Fibroblast of lung (primary cell): ENCODE data around the gene SRGAP1. TPM values are rescaled to one million over a fixed set of nuclear protein-coding genes. Genes with fewer than 3 reads are reported as not detected.

Source experiments
- DNase-seq, 2 donors: peaks; one replicate each; pipeline versions ENCODE4 v3.0.0 to v3.0.0-alpha.2; 2010; ENCODE audit warnings: low read depth in 2 of 2
- H2AFZ ChIP-seq: 2 replicates; pipeline ENCODE4 v1.5.1; 2012; ENCODE audit warnings: low read length, control low read depth, inconsistent platforms
- H3K27ac ChIP-seq: 2 replicates; pipeline ENCODE4 v1.5.1; 2011; ENCODE audit warnings: low read length, control low read depth; ENCODE audit not compliant: insufficient read depth
- H3K27me3 ChIP-seq: 2 replicates; pipeline ENCODE4 v1.5.1; 2011; ENCODE audit warnings: mild to moderate bottlenecking, low read length; ENCODE audit not compliant: control insufficient read depth, insufficient read depth
- H3K36me3 ChIP-seq: 2 replicates; pipeline ENCODE4 v1.5.1; 2011; ENCODE audit warnings: low read length; ENCODE audit not compliant: control insufficient read depth, insufficient read depth
- H3K4me1 ChIP-seq: 2 replicates; pipeline ENCODE4 v1.5.1; 2011; ENCODE audit warnings: low read length; ENCODE audit not compliant: control insufficient read depth, insufficient read depth; ENCODE audit errors: extremely low read depth
- H3K4me2 ChIP-seq: 2 replicates; pipeline ENCODE4 v1.5.1; 2011; ENCODE audit warnings: low read length, control low read depth; ENCODE audit not compliant: insufficient read depth; ENCODE audit errors: extremely low read depth
- H3K4me3 ChIP-seq, 4 experiments: fragments of 200-600 bp in 1 of 4; sonication (generic) in 1 of 4; replicated peaks in 1 of 4; 2 replicates each; pipeline ENCODE4 v1.5.1; 2011 to 2016; ENCODE audit warnings: low read length in 4 of 4, low read depth in 3 of 4, mild to moderate bottlenecking in 3 of 4, control low read depth in 2 of 4, inconsistent platforms in 1 of 4, mixed read lengths in 1 of 4; ENCODE audit not compliant: insufficient read depth in 1 of 4; ENCODE audit errors: control extremely low read depth in 1 of 4
- H3K79me2 ChIP-seq: 2 replicates; pipeline ENCODE4 v1.5.1; 2012; ENCODE audit warnings: mild to moderate bottlenecking, low read length, inconsistent platforms; ENCODE audit not compliant: control insufficient read depth, insufficient read depth
- H3K9ac ChIP-seq: 2 replicates; pipeline ENCODE4 v1.5.1; 2011; ENCODE audit warnings: mild to moderate bottlenecking, low read length, control low read depth; ENCODE audit not compliant: insufficient read depth
- H3K9me3 ChIP-seq: 2 replicates; pipeline ENCODE4 v1.5.1; 2012; ENCODE audit warnings: low read depth, low read length; ENCODE audit not compliant: control insufficient read depth, insufficient read depth
- H4K20me1 ChIP-seq: 2 replicates; pipeline ENCODE4 v1.5.1; 2011; ENCODE audit warnings: low read length; ENCODE audit not compliant: control insufficient read depth, insufficient read depth; ENCODE audit errors: extremely low read depth
- CTCF ChIP-seq, 2 donors: IDR thresholded peaks in 1 of 2; conservative IDR thresholded peaks in 1 of 2; 1 replicate in 1 of 2; 2 replicates in 1 of 2; pipeline ENCODE4 v1.5.1; 2011 to 2012; ENCODE audit warnings: low read length in 2 of 2, control low read depth in 1 of 2, inconsistent platforms in 1 of 2, low read depth in 1 of 2, mild to moderate bottlenecking in 1 of 2
- EZH2 ChIP-seq: IDR thresholded peaks from 2 replicates; pipeline ENCODE4 v1.5.1; 2012; ENCODE audit warnings: low read length, control low read depth, mild to moderate bottlenecking; ENCODE audit errors: missing control alignments
- polyA plus RNA-seq, 2 donors: library from polyadenylated mRNA; depleted of rRNA in 1 of 2; stranded (reverse) in 1 of 2; unstranded in 1 of 2; fragments of >200 nt; gene quantifications; 2 replicates each; pipeline ENCODE4 v1.2.1, GENCODE V29; 2011 to 2012; ENCODE audit warnings: missing spikeins in 1 of 2
- total RNA-seq: library from RNA; depleted of rRNA; stranded (reverse); fragments of >200 nt; gene quantifications from 2 replicates; pipeline ENCODE4 v1.2.1, GENCODE V29; 2014

SRGAP1 gene
- total and polyA plus RNA-seq, 2 donors (not counting 1 experiment from before 2014, with no cell fraction given) = 18.9 to 30.2 TPM

- H3K79me2 ChIP-seq = peaks cover 93% of the 10 kb centered on the region
- DNase-seq = no peak
- H3K27me3 ChIP-seq = no peaks in the 10 kb centered on the region
- no peak overlapping the region for H2AFZ ChIP-seq
- TF ChIP-seq EZH2 = no peak
- TF ChIP-seq CTCF (conservative IDR thresholded peaks at IDR 0.05 in 1 of 2, IDR thresholded peaks at IDR 0.05 in 1 of 2; ENCODE audit: low read depth in 1 of 2, low read length in 2 of 2) = no peak
- H3K27ac ChIP-seq = no peak overlapping the region
- H3K4me1 ChIP-seq = no peaks in the 10 kb centered on the region
- H3K4me3 ChIP-seq = no peak overlapping the region
- no peaks in the 10 kb centered on the region for H4K20me1 ChIP-seq
- no peaks in the 10 kb centered on the region for H3K9me3 ChIP-seq
- no peak overlapping the region for H3K4me2 ChIP-seq
- no peaks in the 10 kb centered on the region for H3K36me3 ChIP-seq
- H3K9ac ChIP-seq = no peak overlapping the region
Observed at GRCh38 chr12:63898764-63899337, 54.4 kb downstream of the SRGAP1 start.

GRCh38 chr12:63899396-63899795, 54.9 kb downstream of the SRGAP1 start:
- Histone ChIP-seq H4K20me1 (no peaks in the 10 kb centered on the region), H3K4me1 (no peaks in the 10 kb centered on the region), H2AFZ (no peak overlapping the region), H3K27ac (no peak overlapping the region), H3K9ac (no peak overlapping the region), H3K79me2 (peaks cover 93% of the 10 kb centered on the region), H3K4me3 (no peak overlapping the region), H3K9me3 (no peaks in the 10 kb centered on the region), H3K4me2 (no peak overlapping the region), H3K27me3 (no peaks in the 10 kb centered on the region), H3K36me3 (no peaks in the 10 kb centered on the region)
- no peak for TF ChIP-seq CTCF (conservative IDR thresholded peaks at IDR 0.05 in 1 of 2, IDR thresholded peaks at IDR 0.05 in 1 of 2; ENCODE audit: low read depth in 1 of 2, low read length in 2 of 2)
- TF ChIP-seq EZH2 = no peak
- no peak for DNase-seq

- no peak for DNase-seq
- H3K36me3 ChIP-seq = no peaks in the 10 kb centered on the region
- H3K27me3 ChIP-seq = no peaks in the 10 kb centered on the region
- no peak overlapping the region for H3K27ac ChIP-seq
- peaks cover 91% of the 10 kb centered on the region for H3K79me2 ChIP-seq
- H3K4me2 ChIP-seq = no peak overlapping the region
- no peaks in the 10 kb centered on the region for H4K20me1 ChIP-seq
- H3K9me3 ChIP-seq = no peaks in the 10 kb centered on the region
- no peak overlapping the region for H3K9ac ChIP-seq
- no peak overlapping the region for H3K4me3 ChIP-seq
- TF ChIP-seq CTCF (conservative IDR thresholded peaks at IDR 0.05 in 1 of 2, IDR thresholded peaks at IDR 0.05 in 1 of 2; ENCODE audit: low read depth in 1 of 2, low read length in 2 of 2) (no peak), EZH2 (no peak)
- H2AFZ ChIP-seq = no peak overlapping the region
- no peaks in the 10 kb centered on the region for H3K4me1 ChIP-seq
Observed at GRCh38 chr12:63900922-63901793, 56.7 kb downstream of the SRGAP1 start.
